ENCODE results near the gene ZFYVE26.
"Not testable (repeated sequence)": the region's sequence is repeated elsewhere in the genome, so short reads cannot be mapped to it uniquely, and the experiment has no call there.

Gene ZFYVE26

GRCh38 chr14:67705211-67705610 lies 111.2 kb downstream of the ZFYVE26 start:
- DNase-seq (ENCODE audit: low read depth in 2 of 2), result no peak

GRCh38 chr14:67704484-67705089 lies 111.8 kb downstream of the ZFYVE26 start:
- DNase-seq (ENCODE audit: low read depth in 2 of 2), result peak in 1 of 2 experiments; percentile 20

GRCh38 chr14:67703997-67704396 lies 112.4 kb downstream of the ZFYVE26 start:
- no peak for DNase-seq (ENCODE audit: low read depth in 2 of 2)

GRCh38 chr14:67701492-67701891 lies 114.9 kb downstream of the ZFYVE26 start, which contains the start of gene RDH12:
TSS of gene RDH12 (plus strand) at chr14:67701886. CDS start at chr14:67722643, 20,757 bp downstream.
- not testable (repeated sequence) for DNase-seq (ENCODE audit: low read depth in 2 of 2)

DNA sequence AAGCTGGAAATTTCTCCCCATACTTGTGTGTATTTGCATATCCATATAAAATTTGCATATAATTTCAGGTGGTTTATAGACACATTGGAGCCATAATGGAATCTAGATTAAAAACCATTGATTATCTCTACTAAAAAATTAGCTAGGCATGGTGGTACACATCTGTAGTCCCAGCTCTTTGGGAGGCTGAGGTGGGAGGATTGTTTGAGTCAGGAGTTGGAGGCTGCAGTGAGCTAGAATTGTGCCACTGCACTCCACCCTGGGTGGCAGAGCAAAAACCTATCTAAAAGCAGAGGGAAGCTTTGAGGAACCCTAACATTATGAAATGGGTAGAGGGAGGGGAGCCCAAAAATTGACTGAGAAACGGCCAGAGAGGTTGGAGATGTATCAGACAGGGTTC lies 118.2 kb downstream of the ZFYVE26 start:
- DNase-seq (ENCODE audit: low read depth in 2 of 2), result no peak

- DNase-seq (ENCODE audit: low read depth in 2 of 2), result no peak
Observed at GRCh38 chr14:67697006-67697405, 119.4 kb downstream of the ZFYVE26 start.
